Keratinocyte (primary cell): ENCODE data around the gene TBC1D10B.

ENCODE experiments used
- EZH2 ChIP-seq: IDR thresholded peaks from one replicate; pipeline ENCODE4 v1.6.1; 2012; ENCODE audit warnings: inconsistent platforms, mild to moderate bottlenecking, low read length, moderate library complexity
- TF ChIP-seq, protein P1 (sequence below), 3 experiments: IDR thresholded peaks in 1 of 3; conservative IDR thresholded peaks in 1 of 3; optimal IDR thresholded peaks in 1 of 3; 2 replicates in 2 of 3; 3 replicates in 1 of 3; pipeline versions ENCODE3 to v1.5.1; 2011; ENCODE audit warnings: low read length in 3 of 3, mild to moderate bottlenecking in 3 of 3, moderate library complexity in 2 of 3, control low read depth in 1 of 3, inconsistent platforms in 1 of 3; ENCODE audit not compliant: insufficient read depth in 2 of 3; ENCODE audit errors: extremely low read depth in 1 of 3

DNA sequence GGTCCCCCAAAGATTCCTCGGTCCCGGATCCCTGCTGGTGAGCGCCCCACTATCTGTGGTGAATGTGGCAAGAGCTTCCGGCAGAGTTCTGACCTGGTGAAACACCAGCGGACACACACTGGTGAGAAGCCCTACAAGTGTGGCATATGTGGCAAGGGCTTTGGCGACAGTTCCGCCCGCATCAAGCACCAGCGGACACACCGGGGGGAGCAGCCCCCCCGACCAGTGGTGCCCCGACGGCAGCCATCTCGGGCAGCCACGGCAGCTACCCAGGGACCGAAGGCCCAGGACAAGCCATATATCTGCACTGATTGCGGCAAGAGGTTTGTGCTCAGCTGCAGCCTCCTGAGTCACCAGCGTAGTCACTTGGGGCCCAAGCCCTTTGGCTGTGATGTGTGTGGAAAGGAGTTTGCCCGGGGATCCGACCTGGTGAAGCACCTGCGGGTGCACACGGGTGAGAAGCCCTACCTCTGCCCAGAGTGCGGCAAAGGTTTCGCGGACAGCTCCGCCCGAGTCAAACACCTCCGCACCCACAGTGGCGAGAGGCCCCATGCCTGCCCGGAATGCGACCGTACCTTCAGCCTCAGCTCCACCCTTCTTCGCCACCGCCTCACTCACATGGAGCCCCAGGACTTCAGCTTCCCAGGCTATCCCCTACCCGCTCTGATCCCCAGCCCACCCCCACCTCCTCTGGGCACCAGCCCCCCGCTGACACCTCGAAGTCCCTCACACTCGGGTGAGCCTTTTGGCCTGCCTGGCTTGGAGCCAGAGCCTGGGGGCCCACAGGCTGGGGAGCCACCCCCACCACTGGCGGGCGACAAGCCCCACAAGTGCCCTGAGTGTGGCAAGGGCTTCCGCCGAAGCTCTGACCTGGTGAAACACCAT, 27.7 kb upstream of the TBC1D10B start:
- TF ChIP-seq, protein P1, sequence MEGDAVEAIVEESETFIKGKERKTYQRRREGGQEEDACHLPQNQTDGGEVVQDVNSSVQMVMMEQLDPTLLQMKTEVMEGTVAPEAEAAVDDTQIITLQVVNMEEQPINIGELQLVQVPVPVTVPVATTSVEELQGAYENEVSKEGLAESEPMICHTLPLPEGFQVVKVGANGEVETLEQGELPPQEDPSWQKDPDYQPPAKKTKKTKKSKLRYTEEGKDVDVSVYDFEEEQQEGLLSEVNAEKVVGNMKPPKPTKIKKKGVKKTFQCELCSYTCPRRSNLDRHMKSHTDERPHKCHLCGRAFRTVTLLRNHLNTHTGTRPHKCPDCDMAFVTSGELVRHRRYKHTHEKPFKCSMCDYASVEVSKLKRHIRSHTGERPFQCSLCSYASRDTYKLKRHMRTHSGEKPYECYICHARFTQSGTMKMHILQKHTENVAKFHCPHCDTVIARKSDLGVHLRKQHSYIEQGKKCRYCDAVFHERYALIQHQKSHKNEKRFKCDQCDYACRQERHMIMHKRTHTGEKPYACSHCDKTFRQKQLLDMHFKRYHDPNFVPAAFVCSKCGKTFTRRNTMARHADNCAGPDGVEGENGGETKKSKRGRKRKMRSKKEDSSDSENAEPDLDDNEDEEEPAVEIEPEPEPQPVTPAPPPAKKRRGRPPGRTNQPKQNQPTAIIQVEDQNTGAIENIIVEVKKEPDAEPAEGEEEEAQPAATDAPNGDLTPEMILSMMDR (optimal IDR thresholded peaks at IDR 0.05 in 1 of 3, IDR thresholded peaks at IDR 0.05 in 1 of 3, conservative IDR thresholded peaks at IDR 0.05 in 1 of 3; ENCODE audit: extremely low read depth in 1 of 3, insufficient read depth in 2 of 3, low read length in 3 of 3): no peak
- TF ChIP-seq EZH2: no peak
